ENCODE measurements around the gene PCBP3.

GRCh38 chr21:45989355-45990048 lies 346.0 kb downstream of the PCBP3 start:
- TF ChIP-seq, protein P1, sequence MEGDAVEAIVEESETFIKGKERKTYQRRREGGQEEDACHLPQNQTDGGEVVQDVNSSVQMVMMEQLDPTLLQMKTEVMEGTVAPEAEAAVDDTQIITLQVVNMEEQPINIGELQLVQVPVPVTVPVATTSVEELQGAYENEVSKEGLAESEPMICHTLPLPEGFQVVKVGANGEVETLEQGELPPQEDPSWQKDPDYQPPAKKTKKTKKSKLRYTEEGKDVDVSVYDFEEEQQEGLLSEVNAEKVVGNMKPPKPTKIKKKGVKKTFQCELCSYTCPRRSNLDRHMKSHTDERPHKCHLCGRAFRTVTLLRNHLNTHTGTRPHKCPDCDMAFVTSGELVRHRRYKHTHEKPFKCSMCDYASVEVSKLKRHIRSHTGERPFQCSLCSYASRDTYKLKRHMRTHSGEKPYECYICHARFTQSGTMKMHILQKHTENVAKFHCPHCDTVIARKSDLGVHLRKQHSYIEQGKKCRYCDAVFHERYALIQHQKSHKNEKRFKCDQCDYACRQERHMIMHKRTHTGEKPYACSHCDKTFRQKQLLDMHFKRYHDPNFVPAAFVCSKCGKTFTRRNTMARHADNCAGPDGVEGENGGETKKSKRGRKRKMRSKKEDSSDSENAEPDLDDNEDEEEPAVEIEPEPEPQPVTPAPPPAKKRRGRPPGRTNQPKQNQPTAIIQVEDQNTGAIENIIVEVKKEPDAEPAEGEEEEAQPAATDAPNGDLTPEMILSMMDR (IDR thresholded peaks at IDR 0.05; ENCODE audit: low read length): no peak
- no peak for TF ChIP-seq EZH2phosphoT487 (IDR thresholded peaks at IDR 0.05; ENCODE audit: low read length)
- TF ChIP-seq EZH2 (optimal IDR thresholded peaks at IDR 0.05; ENCODE audit: low read depth, low read length): no peak

Measured in MM.1S (cell line).